ENCODE results near the gene GPRIN1.
"Not testable (repeated sequence)": the region's sequence is repeated elsewhere in the genome, so short reads cannot be mapped to it uniquely, and the experiment has no call there.

The GPRIN1 gene

GRCh38 chr5:176599749-176600430 lies 10.1 kb downstream of the GPRIN1 start:
- in situ Hi-C loops (cut with MboI; ENCODE audit: low sequenced_read_pairs): not testable (repeated sequence)

GRCh38 chr5:176597417-176598389 lies 12.3 kb downstream of the GPRIN1 start:
- in situ Hi-C loops (cut with MboI; ENCODE audit: low sequenced_read_pairs): no loop called here

GRCh38 chr5:176596689-176597416 lies 13.1 kb downstream of the GPRIN1 start:
- in situ Hi-C loops (cut with MboI; ENCODE audit: low sequenced_read_pairs): no loop called here

- in situ Hi-C loops (cut with MboI; ENCODE audit: low sequenced_read_pairs): no loop called here
These were observed 13.8 kb downstream of the GPRIN1 start for GRCh38 chr5:176596069-176596644.

- in situ Hi-C loops (cut with MboI; ENCODE audit: low sequenced_read_pairs): no loop called here
These were observed 14.5 kb downstream of the GPRIN1 start for GRCh38 chr5:176595386-176595943.

GRCh38 chr5:176594554-176594953 lies 15.4 kb downstream of the GPRIN1 start:
- in situ Hi-C loops (cut with MboI; ENCODE audit: low sequenced_read_pairs): no loop called here

GRCh38 chr5:176593273-176593869 lies 16.6 kb downstream of the GPRIN1 start:
- in situ Hi-C loops (cut with MboI; ENCODE audit: low sequenced_read_pairs): no loop called here

- in situ Hi-C loops (cut with MboI; ENCODE audit: low sequenced_read_pairs): no loop called here
These were observed 17.4 kb downstream of the GPRIN1 start for GRCh38 chr5:176592573-176592972.

- in situ Hi-C loops (cut with MboI; ENCODE audit: low sequenced_read_pairs): not testable (repeated sequence)
These were observed 18.3 kb downstream of the GPRIN1 start for GRCh38 chr5:176591667-176592066.

GRCh38 chr5:176590035-176590717 lies 19.8 kb downstream of the GPRIN1 start:
- in situ Hi-C loops (cut with MboI; ENCODE audit: low sequenced_read_pairs): no loop called here

GRCh38 chr5:176589039-176589769 lies 20.8 kb downstream of the GPRIN1 start:
- in situ Hi-C loops (cut with MboI; ENCODE audit: low sequenced_read_pairs): no loop called here

GRCh38 chr5:176588297-176588696 lies 21.7 kb downstream of the GPRIN1 start:
- in situ Hi-C loops (cut with MboI; ENCODE audit: low sequenced_read_pairs): no loop called here

GRCh38 chr5:176587398-176587797 lies 22.6 kb downstream of the GPRIN1 start:
- in situ Hi-C loops (cut with MboI; ENCODE audit: low sequenced_read_pairs): no loop called here

- in situ Hi-C loops (cut with MboI; ENCODE audit: low sequenced_read_pairs): no loop called here
These were observed 26.9 kb downstream of the GPRIN1 start for GRCh38 chr5:176583076-176583475.

- in situ Hi-C loops (cut with MboI; ENCODE audit: low sequenced_read_pairs): no loop called here
These were observed 28.6 kb downstream of the GPRIN1 start for GRCh38 chr5:176581361-176581760.

- in situ Hi-C loops (cut with MboI; ENCODE audit: low sequenced_read_pairs): no loop called here
These were observed 30.6 kb downstream of the GPRIN1 start for GRCh38 chr5:176579323-176579722.

GRCh38 chr5:176578391-176578808 lies 31.6 kb downstream of the GPRIN1 start:
- in situ Hi-C loops (cut with MboI; ENCODE audit: low sequenced_read_pairs): no loop called here

GRCh38 chr5:176577312-176578176 lies 32.4 kb downstream of the GPRIN1 start:
- in situ Hi-C loops (cut with MboI; ENCODE audit: low sequenced_read_pairs): no loop called here

Measured in hTERT RPE-1 (cell line).